ENCODE measurements around the gene ERMAP.

- TF ChIP-seq BHLHE40 (IDR thresholded peaks at IDR 0.05; ENCODE audit: borderline replicate concordance): no peak
- TF ChIP-seq SP1 (IDR thresholded peaks at IDR 0.05): no peak
- TF ChIP-seq LEF1 (IDR thresholded peaks at IDR 0.05; ENCODE audit: borderline replicate concordance): no peak
- no peak for TF ChIP-seq L3MBTL2 (conservative IDR thresholded peaks at IDR 0.05)
- TF ChIP-seq FOXM1 (IDR thresholded peaks at IDR 0.05; ENCODE audit: borderline replicate concordance): no peak
- TF ChIP-seq, protein P1, sequence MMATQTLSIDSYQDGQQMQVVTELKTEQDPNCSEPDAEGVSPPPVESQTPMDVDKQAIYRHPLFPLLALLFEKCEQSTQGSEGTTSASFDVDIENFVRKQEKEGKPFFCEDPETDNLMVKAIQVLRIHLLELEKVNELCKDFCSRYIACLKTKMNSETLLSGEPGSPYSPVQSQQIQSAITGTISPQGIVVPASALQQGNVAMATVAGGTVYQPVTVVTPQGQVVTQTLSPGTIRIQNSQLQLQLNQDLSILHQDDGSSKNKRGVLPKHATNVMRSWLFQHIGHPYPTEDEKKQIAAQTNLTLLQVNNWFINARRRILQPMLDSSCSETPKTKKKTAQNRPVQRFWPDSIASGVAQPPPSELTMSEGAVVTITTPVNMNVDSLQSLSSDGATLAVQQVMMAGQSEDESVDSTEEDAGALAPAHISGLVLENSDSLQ (IDR thresholded peaks at IDR 0.05): no peak
- no peak for TF ChIP-seq TARDBP (IDR thresholded peaks at IDR 0.05)
- TF ChIP-seq NFRKB (IDR thresholded peaks at IDR 0.05): no peak
Measured at GRCh38 chr1:42806593-42806992, 10.3 kb upstream of the ERMAP start.
